A673 (cell line): ENCODE measurements around the gene BAZ1A.

Source experiments
- CTCF ChIP-seq: fragments of 300-800, 200-600 bp; sonication (generic); conservative IDR thresholded peaks from 2 replicates; pipeline ENCODE4 v1.5.1; 2017; ENCODE audit warnings: low read depth, mild to moderate bottlenecking, antibody characterized with exemption, low read length, moderate library complexity, mixed read lengths
- EZH2 ChIP-seq: fragments of 200-600 bp; sonication (generic); IDR thresholded peaks from 2 replicates; pipeline ENCODE4 v1.6.1; 2017; ENCODE audit warnings: borderline replicate concordance, low read depth, mild to moderate bottlenecking, mixed read lengths, antibody characterized with exemption, low read length; ENCODE audit not compliant: poor library complexity, severe bottlenecking

DNA sequence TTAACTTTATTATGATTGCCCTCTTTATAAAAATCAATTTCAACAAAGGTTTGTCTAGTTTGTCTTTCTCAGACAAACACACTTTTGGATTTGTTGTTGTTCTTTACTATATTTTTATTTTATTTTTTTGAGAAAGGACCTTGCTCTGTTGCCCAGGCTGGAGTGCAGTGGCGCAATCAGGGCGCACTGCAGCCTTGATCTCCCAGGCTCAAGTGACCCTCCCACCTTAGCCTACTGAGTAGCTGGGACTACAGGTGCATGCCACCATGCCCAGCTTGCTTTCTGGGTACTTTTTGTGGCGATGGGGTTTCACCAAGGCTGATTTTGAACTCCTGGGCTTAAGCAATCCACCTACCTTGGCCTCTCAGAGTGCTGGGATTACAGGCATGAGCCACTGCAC lies 96.4 kb downstream of the BAZ1A start:
- TF ChIP-seq CTCF (no peak), EZH2 (no peak)
